ENCODE results near the gene PFN1.
A peak's percentile ranks its signal among the peaks of the same experiment; 100 is the strongest.

PFN1 gene

DNA sequence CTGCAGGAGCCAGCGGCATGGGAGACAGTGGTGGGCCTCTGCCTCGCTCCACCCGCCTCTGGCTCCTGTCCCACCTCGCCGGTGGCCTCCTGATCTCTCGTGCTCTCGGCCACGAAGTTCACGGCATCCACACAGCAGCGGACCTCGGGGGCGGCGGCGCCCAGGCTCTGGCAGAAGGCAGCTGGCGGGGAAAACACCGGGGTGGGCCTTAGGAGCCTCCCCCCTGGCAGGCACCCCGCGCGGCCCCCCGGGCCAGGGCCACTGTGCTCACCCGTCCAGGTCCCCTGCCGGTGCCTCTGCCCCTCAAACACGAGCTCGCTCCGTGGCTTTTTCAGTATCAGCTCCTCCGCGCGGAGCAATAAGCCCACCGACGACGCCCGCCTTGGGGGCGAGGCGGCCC lies 49.4 kb downstream of the PFN1 start:
- TF ChIP-seq, protein P1, sequence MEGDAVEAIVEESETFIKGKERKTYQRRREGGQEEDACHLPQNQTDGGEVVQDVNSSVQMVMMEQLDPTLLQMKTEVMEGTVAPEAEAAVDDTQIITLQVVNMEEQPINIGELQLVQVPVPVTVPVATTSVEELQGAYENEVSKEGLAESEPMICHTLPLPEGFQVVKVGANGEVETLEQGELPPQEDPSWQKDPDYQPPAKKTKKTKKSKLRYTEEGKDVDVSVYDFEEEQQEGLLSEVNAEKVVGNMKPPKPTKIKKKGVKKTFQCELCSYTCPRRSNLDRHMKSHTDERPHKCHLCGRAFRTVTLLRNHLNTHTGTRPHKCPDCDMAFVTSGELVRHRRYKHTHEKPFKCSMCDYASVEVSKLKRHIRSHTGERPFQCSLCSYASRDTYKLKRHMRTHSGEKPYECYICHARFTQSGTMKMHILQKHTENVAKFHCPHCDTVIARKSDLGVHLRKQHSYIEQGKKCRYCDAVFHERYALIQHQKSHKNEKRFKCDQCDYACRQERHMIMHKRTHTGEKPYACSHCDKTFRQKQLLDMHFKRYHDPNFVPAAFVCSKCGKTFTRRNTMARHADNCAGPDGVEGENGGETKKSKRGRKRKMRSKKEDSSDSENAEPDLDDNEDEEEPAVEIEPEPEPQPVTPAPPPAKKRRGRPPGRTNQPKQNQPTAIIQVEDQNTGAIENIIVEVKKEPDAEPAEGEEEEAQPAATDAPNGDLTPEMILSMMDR (conservative IDR thresholded peaks at IDR 0.05; ENCODE audit: low read depth, low read length) = no peak

DNA sequence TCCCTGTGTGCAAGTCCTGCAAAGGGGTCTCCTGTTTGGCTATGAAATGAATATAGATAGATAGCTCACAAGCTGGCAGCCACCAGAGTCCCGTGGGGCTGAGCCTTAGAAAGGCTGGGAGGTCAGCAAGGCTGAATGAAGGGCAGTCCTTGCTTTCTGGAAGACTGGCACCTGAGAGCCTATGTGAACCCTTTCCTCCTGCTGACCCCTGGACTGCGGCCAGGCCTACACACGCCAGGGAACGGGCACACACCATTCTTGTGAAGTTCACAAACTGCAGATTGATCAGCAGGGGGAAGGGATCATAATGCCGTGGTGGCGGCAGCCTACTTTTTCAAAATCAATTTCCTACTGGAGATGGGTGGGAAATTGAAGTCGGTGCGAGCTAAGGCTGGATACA lies 50.0 kb downstream of the PFN1 start:
- no peak for DNase-seq (ENCODE audit: low read depth)
- TF ChIP-seq, protein P1 (conservative IDR thresholded peaks at IDR 0.05; ENCODE audit: low read depth, low read length) = no peak
- H3K4me3 ChIP-seq (ENCODE audit: low read depth, low read length) = no peak overlapping the region

More for the DNA sequence above, 49.4 kb downstream of the PFN1 start:
- H3K4me3 ChIP-seq (ENCODE audit: low read depth, low read length) = peak overlapping the region; percentile 56
- DNase-seq (ENCODE audit: low read depth) = no peak

DNA sequence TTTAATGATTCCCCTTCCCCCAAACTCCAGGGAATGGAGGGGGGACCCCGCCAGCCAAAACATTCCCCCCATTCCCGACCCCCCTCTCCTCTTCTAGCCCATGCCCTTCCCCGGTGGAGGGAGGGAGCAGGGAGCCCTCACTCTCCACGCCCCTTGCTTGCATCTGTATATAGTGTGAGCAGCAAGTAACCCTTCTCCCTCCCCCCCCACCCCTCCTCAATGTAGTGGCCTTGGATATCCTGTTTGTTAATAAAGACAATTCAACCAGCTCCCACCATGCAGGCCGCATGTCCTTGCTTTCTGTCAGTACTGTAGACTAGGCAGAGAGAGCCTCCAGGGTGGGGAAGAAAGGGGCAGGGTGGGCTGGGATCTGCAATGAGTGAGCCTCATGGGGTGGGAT lies 50.5 kb downstream of the PFN1 start:
- DNase-seq (ENCODE audit: low read depth) = no peak
- TF ChIP-seq, protein P1 (conservative IDR thresholded peaks at IDR 0.05; ENCODE audit: low read depth, low read length) = no peak
- H3K4me3 ChIP-seq (ENCODE audit: low read depth, low read length) = no peak overlapping the region

DNA sequence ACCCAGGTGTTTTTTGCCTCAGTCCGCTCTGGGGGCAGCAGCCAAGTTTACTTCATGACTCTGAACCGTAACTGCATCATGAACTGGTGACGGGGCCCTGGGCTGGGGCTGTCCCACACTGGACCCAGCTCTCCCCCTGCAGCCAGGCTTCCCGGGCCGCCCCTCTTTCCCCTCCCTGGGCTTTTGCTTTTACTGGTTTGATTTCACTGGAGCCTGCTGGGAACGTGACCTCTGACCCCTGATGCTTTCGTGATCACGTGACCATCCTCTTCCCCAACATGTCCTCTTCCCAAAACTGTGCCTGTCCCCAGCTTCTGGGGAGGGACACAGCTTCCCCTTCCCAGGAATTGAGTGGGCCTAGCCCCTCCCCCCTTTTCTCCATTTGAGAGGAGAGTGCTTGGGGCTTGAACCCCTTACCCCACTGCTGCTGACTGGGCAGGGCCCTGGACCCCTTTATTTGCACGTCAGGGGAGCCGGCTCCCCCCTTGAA lies 51.1 kb downstream of the PFN1 start:
- TF ChIP-seq, protein P1 (conservative IDR thresholded peaks at IDR 0.05; ENCODE audit: low read depth, low read length) = no peak
- no peak for DNase-seq (ENCODE audit: low read depth)
- no peak overlapping the region for H3K4me3 ChIP-seq (ENCODE audit: low read depth, low read length)

DNA sequence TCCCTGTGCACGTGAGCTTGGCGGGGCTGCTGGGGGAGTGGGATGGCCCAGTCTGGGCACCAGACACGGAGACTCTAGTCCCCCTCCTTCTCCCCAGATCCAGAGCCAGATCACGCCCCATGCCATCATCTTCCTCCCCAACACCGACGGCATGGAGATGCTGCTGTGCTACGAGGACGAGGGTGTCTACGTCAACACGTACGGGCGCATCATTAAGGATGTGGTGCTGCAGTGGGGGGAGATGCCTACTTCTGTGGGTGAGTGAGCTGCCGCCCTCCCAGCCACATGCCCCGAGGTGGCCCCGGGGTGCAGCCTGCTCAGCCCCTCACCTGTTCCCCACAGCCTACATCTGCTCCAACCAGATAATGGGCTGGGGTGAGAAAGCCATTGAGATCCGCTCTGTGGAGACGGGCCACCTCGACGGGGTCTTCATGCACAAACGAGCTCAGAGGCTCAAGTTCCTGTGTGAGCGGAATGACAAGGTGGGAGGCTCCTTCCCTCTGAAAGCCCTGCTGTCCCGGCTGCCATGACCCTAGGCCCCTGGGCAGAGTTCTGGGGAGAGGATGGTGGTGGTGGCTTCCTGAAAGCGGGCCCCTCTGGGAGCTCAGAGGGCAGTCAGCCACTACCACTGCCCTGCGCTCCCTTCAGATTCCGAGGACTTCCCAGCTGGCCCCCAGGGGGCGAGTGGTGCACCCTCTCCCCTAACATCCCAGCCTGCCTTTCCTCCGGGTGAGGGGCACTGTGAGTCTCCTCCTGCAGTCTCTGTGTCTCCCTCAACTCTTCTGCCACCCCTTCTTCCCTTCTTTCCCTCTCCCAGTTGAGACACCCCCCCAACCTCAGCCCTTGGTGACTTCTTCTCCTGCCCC lies 51.8 kb downstream of the PFN1 start:
- DNase-seq (ENCODE audit: low read depth) = no peak
- H3K4me3 ChIP-seq (ENCODE audit: low read depth, low read length) = no peak overlapping the region
- TF ChIP-seq, protein P1 (conservative IDR thresholded peaks at IDR 0.05; ENCODE audit: low read depth, low read length) = no peak

DNA sequence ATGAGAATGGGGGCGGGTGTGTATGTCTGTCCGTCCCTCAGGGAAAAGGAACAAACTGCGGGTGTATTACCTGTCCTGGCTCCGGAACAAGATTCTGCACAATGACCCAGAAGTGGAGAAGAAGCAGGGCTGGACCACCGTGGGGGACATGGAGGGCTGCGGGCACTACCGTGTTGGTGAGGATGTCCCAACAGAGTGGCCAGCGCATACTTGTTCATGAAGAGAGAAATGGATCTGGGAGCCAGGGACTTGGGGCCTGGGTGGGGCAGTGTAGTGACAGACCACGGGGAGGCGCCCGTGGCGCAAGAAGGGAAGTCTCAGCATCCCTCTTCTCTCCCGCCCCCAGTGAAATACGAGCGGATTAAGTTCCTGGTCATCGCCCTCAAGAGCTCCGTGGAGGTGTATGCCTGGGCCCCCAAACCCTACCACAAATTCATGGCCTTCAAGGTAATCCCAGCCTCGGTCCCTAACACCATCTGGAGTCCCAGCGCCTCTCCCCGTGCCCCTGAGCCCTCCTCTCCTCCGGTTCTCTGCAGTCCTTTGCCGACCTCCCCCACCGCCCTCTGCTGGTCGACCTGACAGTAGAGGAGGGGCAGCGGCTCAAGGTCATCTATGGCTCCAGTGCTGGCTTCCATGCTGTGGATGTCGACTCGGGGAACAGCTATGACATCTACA lies 52.5 kb downstream of the PFN1 start:
- TF ChIP-seq, protein P1 (conservative IDR thresholded peaks at IDR 0.05; ENCODE audit: low read depth, low read length) = peak; percentile 30
- no peak for DNase-seq (ENCODE audit: low read depth)
- no peak overlapping the region for H3K4me3 ChIP-seq (ENCODE audit: low read depth, low read length)

Data from choroid plexus epithelial cell (primary cell).